GM12878 (cell line): Measurements from ENCODE around the gene MSRB2. TPM values are rescaled to one million over a fixed set of nuclear protein-coding genes. Genes with fewer than 3 reads are reported as not detected.

Experiments
- ATAC-seq: fragments of 200-7000 bp; cut with Tn5 transposase; 3 replicates; pipeline ENCODE4 v1.9.1; 2020; ENCODE audit warnings: mild to moderate bottlenecking, moderate library complexity
- BruUV-seq: library from RNA; stranded (reverse); fragments of 400-500 nt; replicated peaks from 2 replicates; lab custom pipeline; 2021; lab: Mats Ljungman, UMichigan
- CTCF ChIA-PET: fragments of 300-600 bp; sonication (Branson Sonifier 250); formaldehyde crosslinking; extraction: SDS; loops from one replicate; lab custom pipeline; 2021; ENCODE audit warnings: inconsistent platforms; lab: Yijun Ruan, JAX
- POLR2A ChIA-PET: fragments of 350-600 bp; formaldehyde crosslinking; extraction: SDS; loops from one replicate; lab custom pipeline; 2021; ENCODE audit warnings: inconsistent platforms; lab: Charles Lee
- RAD21 ChIA-PET: fragments of 300-600 bp; sonication (Branson Sonifier 250); formaldehyde crosslinking; loops from one replicate; lab custom pipeline; 2023; ENCODE audit warnings: antibody characterized with exemption; ENCODE audit not compliant: unreplicated experiment; lab: Charles Lee
- SMC1A ChIA-PET: fragments of 300-600 bp; sonication (Branson Sonifier 250); formaldehyde crosslinking; loops from one replicate; lab custom pipeline; 2023; ENCODE audit not compliant: unreplicated experiment, uncharacterized antibody; lab: Charles Lee
- DNase-seq: peaks from one replicate; pipeline ENCODE4 v3.0.0-alpha.2; 2011; ENCODE audit warnings: low read depth, low spot score
- FAIRE-seq: peaks from 3 replicates; lab custom pipeline; 2011; peaks lifted over from hg19 to GRCh38; lab: Jason Lieb, UNC
- H2AFZ ChIP-seq: 2 replicates; pipeline ENCODE4 v1.6.0; 2011; ENCODE audit warnings: low read depth, low read length, control low read depth; ENCODE audit not compliant: control insufficient read depth
- H3K27ac ChIP-seq: 2 replicates; pipeline ENCODE4 v1.5.1; 2011; ENCODE audit warnings: control low read depth; ENCODE audit not compliant: control insufficient read depth, insufficient read depth
- H3K27me3 ChIP-seq, 2 experiments: replicated peaks in 1 of 2; 2 replicates each; pipeline versions ENCODE4 v1.6.0 to v1.6.1; 2011; ENCODE audit warnings: low read length in 1 of 2; ENCODE audit not compliant: control insufficient read depth in 2 of 2, insufficient read depth in 2 of 2
- H3K36me3 ChIP-seq, 2 experiments: 2 replicates each; pipeline ENCODE4 v1.5.1; 2011; ENCODE audit warnings: low read length in 1 of 2; ENCODE audit not compliant: control insufficient read depth in 2 of 2, insufficient read depth in 2 of 2
- H3K4me1 ChIP-seq: 2 replicates; pipeline ENCODE4 v1.6.1; 2011; ENCODE audit warnings: mild to moderate bottlenecking, low read length, moderate library complexity, mixed read lengths; ENCODE audit not compliant: control insufficient read depth, insufficient read depth
- H3K4me2 ChIP-seq: 2 replicates; pipeline ENCODE4 v1.6.0; 2011; ENCODE audit warnings: control low read depth; ENCODE audit not compliant: control insufficient read depth, insufficient read depth
- H3K4me3 ChIP-seq: fragments of 200-600 bp; sonication (generic); 2 replicates; pipeline ENCODE4 v1.5.1; 2016
- H3K79me2 ChIP-seq: 2 replicates; pipeline ENCODE4 v1.6.0; 2011; ENCODE audit warnings: low read length; ENCODE audit not compliant: control insufficient read depth, insufficient read depth
- H3K9ac ChIP-seq: 2 replicates; pipeline ENCODE4 v1.8.0; 2011; ENCODE audit warnings: low read length, control low read depth, mixed read lengths; ENCODE audit not compliant: control insufficient read depth, insufficient read depth
- H3K9me3 ChIP-seq: replicated peaks from 3 replicates; pipeline ENCODE4 v1.5.1; 2011; ENCODE audit warnings: mild to moderate bottlenecking, low read length; ENCODE audit not compliant: control insufficient read depth, insufficient read depth
- H4K20me1 ChIP-seq: 2 replicates; pipeline ENCODE4 v1.6.0; 2011; ENCODE audit not compliant: control insufficient read depth, insufficient read depth
- CBX5 ChIP-seq: sonication (generic); IDR thresholded peaks from 2 replicates; pipeline ENCODE4 v1.6.1; 2016; ENCODE audit warnings: low read depth, moderate library complexity, mild to moderate bottlenecking, inconsistent platforms
- CREB1 ChIP-seq: IDR thresholded peaks from 2 replicates; pipeline ENCODE4 v1.6.1; 2012; ENCODE audit warnings: low read depth, mild to moderate bottlenecking, inconsistent platforms
- GABPA ChIP-seq: IDR thresholded peaks from 2 replicates; pipeline ENCODE4 v1.6.1; 2014; ENCODE audit warnings: antibody characterized with exemption, low read depth, mild to moderate bottlenecking, inconsistent platforms
- RBBP5 ChIP-seq: fragments of 200-600 bp; sonication (generic); conservative IDR thresholded peaks from 2 replicates; pipeline ENCODE4 v1.6.1; 2016
- SIX5 ChIP-seq: IDR thresholded peaks from 2 replicates; pipeline ENCODE4 v1.6.1; 2011; ENCODE audit warnings: mild to moderate bottlenecking, low read depth, low read length, moderate library complexity; ENCODE audit not compliant: severe bottlenecking
- WGBS: methylation state at CpG from one replicate; pipeline ENCODE4 v1.1.6; 2016; ENCODE audit warnings: low lambda C conversion rate; ENCODE audit not compliant: insufficient replicate concordance, insufficient coverage; ENCODE audit errors: missing lambda C conversion rate; 5-methylcytosine and 5-hydroxymethylcytosine counted together
- in situ Hi-C: fragments of 300-500 bp; cut with MboI; formaldehyde crosslinking; loops from 9 replicates; pipeline ENCODE4 v1.14.3; 2018; ENCODE audit warnings: mixed read lengths
- intact Hi-C: fragments of 100-400 bp; cut with micrococcal nuclease; formaldehyde crosslinking; loops from one replicate; pipeline ENCODE4 v1.14.2; 2022; ENCODE audit not compliant: unreplicated experiment
- polyA plus RNA-seq, 11 experiments: library from polyadenylated mRNA; depleted of rRNA in 4 of 11; unstranded in 6 of 11; stranded (reverse) in 5 of 11; fragments of >200 nt; fragmentation: Nextera tagmentation in 4 of 11; fragmentation: Illumina TruSeq in 1 of 11; extraction: Ambion mirVana in 4 of 11; extraction: Trizol in 1 of 11; gene quantifications; 1 replicate in 1 of 11; 2 replicates in 10 of 11; pipeline versions ENCODE4 v1.2.1 to v1.2.3, GENCODE V29; 2011 to 2016; ENCODE audit warnings: inconsistent platforms in 2 of 11, missing spikeins in 2 of 11, low read depth in 1 of 11
- total RNA-seq, 4 experiments: library from RNA; depleted of rRNA in 3 of 4; stranded (reverse); fragments of >200 nt in 3 of 4; fragmentation: Illumina TruSeq in 1 of 4; extraction: Trizol in 1 of 4; gene quantifications; 2 replicates each; pipeline versions ENCODE4 v1.2.1 to v1.2.3, GENCODE V29; 2013 to 2021
- TF ChIP-seq, protein P1 (sequence below): fragments of 450-650 bp; IDR thresholded peaks from 2 replicates; pipeline ENCODE4 v1.6.1; 2017; ENCODE audit warnings: mild to moderate bottlenecking, low read depth, inconsistent platforms; ENCODE audit not compliant: poor library complexity, severe bottlenecking

Gene MSRB2
- total and polyA plus RNA-seq, 10 of the 15 experiments (the other 5 are each of a cell fraction or from before 2014, with no cell fraction given) = 1.5 to 18.6 (median 6.2) TPM

DNA sequence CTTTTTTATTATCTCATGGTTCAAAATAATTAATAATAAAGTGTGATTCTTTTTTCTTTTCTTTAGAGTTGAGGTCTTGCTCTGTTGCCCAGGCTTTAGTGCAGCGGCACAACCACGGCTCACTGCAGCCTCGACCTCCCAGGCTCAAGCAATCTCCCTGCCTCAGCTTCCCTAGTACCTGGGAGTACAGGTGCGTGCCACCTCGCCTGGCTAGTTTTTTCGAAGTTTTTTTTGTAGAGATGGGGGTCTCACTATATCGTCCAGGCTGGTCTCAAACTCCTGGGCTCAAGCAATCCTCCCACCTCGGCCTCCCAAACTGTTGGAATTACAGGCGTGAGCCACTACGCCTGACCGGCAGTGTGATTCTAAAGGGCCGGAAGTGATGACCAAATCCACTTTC, 28.0 kb upstream of the MSRB2 start:
- WGBS = 66% methylated on average over 12 of the region's 12 CpGs
- TF ChIP-seq RBBP5 (no peak), GABPA (no peak), CBX5 (no peak), SIX5 (no peak), CREB1 (no peak)
- TF ChIP-seq, protein P1, sequence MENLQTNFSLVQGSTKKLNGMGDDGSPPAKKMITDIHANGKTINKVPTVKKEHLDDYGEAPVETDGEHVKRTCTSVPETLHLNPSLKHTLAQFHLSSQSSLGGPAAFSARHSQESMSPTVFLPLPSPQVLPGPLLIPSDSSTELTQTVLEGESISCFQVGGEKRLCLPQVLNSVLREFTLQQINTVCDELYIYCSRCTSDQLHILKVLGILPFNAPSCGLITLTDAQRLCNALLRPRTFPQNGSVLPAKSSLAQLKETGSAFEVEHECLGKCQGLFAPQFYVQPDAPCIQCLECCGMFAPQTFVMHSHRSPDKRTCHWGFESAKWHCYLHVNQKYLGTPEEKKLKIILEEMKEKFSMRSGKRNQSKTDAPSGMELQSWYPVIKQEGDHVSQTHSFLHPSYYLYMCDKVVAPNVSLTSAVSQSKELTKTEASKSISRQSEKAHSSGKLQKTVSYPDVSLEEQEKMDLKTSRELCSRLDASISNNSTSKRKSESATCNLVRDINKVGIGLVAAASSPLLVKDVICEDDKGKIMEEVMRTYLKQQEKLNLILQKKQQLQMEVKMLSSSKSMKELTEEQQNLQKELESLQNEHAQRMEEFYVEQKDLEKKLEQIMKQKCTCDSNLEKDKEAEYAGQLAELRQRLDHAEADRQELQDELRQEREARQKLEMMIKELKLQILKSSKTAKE = no peak
- TF ChIP-seq, all 136 proteins: peak for 0
- in situ Hi-C loops = no loop called here
- ChIA-PET POLR2A (no interaction called here), SMC1A (no interaction called here), RAD21 (no interaction called here), CTCF (no interaction called here)
- Histone ChIP-seq H3K27me3 (no peaks in the 10 kb centered on the region), H4K20me1 (no peaks in the 10 kb centered on the region), H3K79me2 (no peaks in the 10 kb centered on the region), H3K27ac (no peak overlapping the region), H3K4me1 (peaks cover 28% of the 10 kb centered on the region), H3K4me3 (no peak overlapping the region), H3K9me3 (no peaks in the 10 kb centered on the region), H3K36me3 (no peaks in the 10 kb centered on the region), H3K4me2 (no peak overlapping the region), H2AFZ (no peak overlapping the region), H3K9ac (no peak overlapping the region)
- no TSS peak for BruUV-seq
- FAIRE-seq (no peak), ATAC-seq (no peak), DNase-seq (no peak)
- intact Hi-C loops = loop anchor here (5.0 to 10.0 kb wide), 2 partner anchors 493 to 815 kb away; no protein-coding TSS in a partner anchor
